ENCODE data around the gene PRKAR1B.

PRKAR1B gene

DNA sequence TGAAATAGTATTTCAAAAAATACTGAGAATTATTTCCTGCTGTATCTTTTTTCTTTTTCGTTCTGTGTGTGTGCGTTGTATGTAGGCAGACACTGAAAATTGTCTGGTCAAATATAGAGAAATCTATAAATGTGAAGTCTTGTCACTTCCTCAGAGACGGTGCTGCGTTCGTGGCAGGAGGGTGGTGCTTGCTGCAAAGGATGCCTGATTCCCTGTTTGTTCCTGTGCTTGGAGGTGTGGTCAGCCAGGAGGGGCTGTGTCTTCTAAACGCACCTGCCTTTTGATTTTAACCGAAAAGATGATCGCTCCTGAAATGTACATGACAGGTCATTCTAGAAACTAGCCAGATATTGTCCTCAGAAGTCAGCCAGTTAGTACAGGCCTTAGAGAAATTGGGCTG lies 32.5 kb upstream of the PRKAR1B start:
- TF ChIP-seq CTCF (IDR thresholded peaks at IDR 0.05; ENCODE audit: low read depth, low read length): no peak
- no peak overlapping the region for H3K4me3 ChIP-seq (replicated peaks in 1 of 2; ENCODE audit: low read depth in 2 of 2, low read length in 2 of 2)
- no peak for DNase-seq (ENCODE audit: low read depth in 2 of 2)

DNA sequence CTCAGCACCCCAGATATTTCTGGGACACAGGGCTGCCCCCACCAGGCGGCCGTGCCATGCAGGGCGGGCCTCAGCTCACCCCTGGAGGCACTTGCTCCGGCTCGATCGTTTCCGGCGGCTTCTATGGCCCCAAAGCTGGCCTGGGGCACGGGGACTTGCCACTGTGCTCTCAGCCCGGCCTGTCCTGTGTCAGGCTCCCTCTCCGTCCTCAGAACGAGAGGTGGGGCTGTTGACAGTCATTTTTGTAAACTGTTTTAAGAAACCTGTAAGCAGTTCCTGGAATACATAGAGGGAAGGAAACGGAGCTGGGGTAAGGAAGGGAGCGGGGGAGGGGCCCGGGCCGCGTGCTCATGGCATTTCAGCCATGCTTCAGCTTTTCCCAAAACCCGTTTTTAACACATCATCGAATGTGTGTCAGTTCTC lies 30.7 kb upstream of the PRKAR1B start:
- no peak for TF ChIP-seq CTCF (IDR thresholded peaks at IDR 0.05; ENCODE audit: low read depth, low read length)
- no peak for DNase-seq (ENCODE audit: low read depth in 2 of 2)
- H3K4me3 ChIP-seq (replicated peaks in 1 of 2; ENCODE audit: low read depth in 2 of 2, low read length in 2 of 2): no peak overlapping the region

DNA sequence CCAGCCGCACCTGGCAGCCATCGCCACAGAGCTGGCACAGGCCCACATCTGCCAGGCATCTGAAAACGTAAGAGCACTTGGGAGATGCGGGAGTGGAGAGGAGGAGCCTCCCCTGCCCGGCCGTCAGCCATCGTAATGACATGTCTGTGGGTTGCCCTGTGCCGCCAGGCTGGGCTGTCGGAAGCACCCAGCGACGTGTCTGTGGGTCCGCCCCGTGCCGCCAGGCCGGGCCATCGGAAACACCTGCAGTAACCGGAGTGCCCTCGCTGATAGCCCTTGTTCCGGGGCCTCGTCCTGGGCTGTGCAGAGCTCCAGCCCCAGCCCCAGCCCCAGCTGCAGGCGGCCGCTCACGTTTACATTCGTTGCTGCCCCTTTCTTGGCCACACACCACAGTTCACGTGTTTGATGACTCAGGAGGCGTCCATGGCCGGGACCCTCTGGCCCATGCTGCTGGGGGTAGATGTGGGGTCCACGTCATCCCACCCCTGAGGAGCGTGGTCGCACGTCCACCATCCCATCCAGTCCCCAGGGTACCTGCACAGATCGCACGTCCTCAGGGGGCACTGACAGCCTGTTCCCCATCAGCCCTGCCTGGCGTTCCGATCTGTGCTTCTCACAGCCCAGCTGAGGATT lies 30.0 kb upstream of the PRKAR1B start:
- no peak for TF ChIP-seq CTCF (IDR thresholded peaks at IDR 0.05; ENCODE audit: low read depth, low read length)
- DNase-seq (ENCODE audit: low read depth in 2 of 2): no peak
- H3K4me3 ChIP-seq (replicated peaks in 1 of 2; ENCODE audit: low read depth in 2 of 2, low read length in 2 of 2): no peak overlapping the region

GRCh38 chr7:756231-756927 lies 29.3 kb upstream of the PRKAR1B start:
- TF ChIP-seq CTCF (IDR thresholded peaks at IDR 0.05; ENCODE audit: low read depth, low read length): no peak
- no peak for DNase-seq (ENCODE audit: low read depth in 2 of 2)
- H3K4me3 ChIP-seq (replicated peaks in 1 of 2; ENCODE audit: low read depth in 2 of 2, low read length in 2 of 2): no peak overlapping the region

- no peak for TF ChIP-seq CTCF (IDR thresholded peaks at IDR 0.05; ENCODE audit: low read depth, low read length)
- H3K4me3 ChIP-seq (replicated peaks in 1 of 2; ENCODE audit: low read depth in 2 of 2, low read length in 2 of 2): no peak overlapping the region
- no peak for DNase-seq (ENCODE audit: low read depth in 2 of 2)
These were observed 28.3 kb upstream of the PRKAR1B start for GRCh38 chr7:755413-755805.

DNA sequence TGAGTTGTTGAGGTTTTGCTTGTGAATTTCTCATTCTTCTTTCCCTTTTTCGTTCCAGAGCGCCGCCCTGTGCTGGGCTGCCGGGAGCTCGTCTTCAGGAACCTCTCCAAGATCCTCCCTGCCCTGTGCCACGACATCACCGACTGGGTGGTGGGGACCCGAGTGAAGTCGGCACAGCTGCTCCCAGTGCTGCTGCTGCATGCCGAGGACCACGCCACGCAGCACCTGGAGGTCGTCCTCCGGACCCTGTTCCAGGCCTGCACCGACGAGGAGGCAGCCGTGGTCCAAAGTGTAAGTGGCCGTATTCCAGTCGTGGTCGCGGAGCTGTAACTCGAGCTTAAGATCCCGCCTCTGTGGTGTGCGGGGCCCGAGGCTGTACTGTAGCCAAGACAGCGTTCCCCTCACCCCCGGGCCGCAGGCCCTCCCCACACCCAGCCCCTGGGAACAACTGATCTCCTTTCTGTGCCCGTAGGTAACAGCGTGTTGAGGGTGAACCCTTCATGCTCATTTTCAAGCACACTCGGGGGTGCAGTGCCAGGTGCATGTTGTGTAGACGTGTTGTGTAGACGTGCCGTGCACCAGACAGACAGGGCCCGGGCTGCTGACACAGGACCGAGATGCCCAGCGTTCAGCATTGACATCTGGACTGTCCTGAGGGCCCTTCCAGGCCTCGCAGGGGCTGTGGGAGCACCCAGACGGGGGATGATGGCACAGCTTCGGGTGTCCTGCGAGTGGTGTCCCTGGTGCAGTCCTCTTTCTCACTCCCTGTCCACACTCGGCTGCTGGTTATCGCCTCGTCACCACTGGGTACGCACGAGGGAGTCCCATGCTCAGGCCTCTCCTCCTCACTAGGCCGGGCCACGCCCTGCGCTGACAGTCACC lies 27.7 kb upstream of the PRKAR1B start:
- no peak for TF ChIP-seq CTCF (IDR thresholded peaks at IDR 0.05; ENCODE audit: low read depth, low read length)
- DNase-seq (ENCODE audit: low read depth in 2 of 2): no peak
- H3K4me3 ChIP-seq (replicated peaks in 1 of 2; ENCODE audit: low read depth in 2 of 2, low read length in 2 of 2): no peak overlapping the region
